ENCODE results near the gene FBXW5.

Gene FBXW5

GRCh38 chr9:136906266-136906665 is 38.3 kb downstream of the FBXW5 start:
- no peak for DNase-seq (ENCODE audit: low read depth)

DNA sequence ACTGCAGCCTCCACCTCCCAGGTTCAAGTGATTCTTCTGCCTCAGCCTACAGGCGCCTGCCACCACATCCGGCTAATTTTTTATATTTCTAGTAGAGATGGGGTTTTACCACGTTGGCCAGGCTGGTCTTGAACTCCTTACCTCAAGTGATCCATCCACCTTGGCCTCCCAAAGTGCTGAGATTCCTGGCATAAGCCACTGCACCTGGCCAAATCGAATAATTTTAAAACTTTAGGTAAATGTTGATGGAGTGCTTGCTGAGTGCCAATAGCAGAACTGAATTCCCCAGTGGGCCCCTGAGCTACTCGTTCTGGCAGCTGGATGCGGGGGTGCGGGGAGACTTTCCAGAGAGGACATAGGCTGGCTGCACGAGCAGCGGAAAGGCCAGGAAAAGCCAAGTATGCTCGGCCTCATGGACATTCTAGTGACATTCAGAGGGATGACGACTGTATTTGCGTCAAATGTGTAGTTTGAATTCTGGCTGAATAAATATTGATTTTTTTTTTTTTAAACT is 41.4 kb downstream of the FBXW5 start:
- DNase-seq (ENCODE audit: low read depth), result no peak

DNA sequence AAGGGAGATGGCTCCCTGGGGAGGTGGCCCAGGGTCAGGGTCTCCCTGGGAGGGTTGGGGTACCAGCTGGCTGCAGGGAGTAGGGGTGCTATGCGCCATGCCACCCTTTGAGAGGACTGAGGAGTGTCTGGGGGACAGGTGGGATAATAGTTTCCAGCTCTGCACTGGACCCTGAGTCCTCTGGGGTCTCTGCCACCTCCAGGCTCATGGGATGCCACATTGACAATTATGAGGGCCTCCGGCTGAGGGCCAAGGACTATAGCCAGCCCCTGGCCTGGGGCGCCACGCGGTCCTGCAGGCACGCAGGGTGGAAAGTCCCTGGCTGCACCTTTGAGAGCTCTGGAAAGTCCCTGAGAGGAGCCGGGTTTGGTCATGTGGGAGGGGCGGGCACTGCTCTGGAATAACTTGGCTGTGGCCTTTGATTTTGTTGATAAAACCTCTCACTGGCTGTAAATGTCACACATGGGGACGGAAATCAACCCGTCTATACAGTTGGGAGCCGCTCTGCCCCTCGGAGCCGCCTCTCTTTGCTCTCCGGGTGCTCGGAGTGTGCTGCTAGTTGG is 42.2 kb downstream of the FBXW5 start:
- peak; percentile 67 for DNase-seq (ENCODE audit: low read depth)

- DNase-seq (ENCODE audit: low read depth), result peak; percentile 54
These were observed 42.9 kb downstream of the FBXW5 start for GRCh38 chr9:136901516-136902258.

GRCh38 chr9:136900988-136901515 is 43.5 kb downstream of the FBXW5 start:
- no peak for DNase-seq (ENCODE audit: low read depth)

DNA sequence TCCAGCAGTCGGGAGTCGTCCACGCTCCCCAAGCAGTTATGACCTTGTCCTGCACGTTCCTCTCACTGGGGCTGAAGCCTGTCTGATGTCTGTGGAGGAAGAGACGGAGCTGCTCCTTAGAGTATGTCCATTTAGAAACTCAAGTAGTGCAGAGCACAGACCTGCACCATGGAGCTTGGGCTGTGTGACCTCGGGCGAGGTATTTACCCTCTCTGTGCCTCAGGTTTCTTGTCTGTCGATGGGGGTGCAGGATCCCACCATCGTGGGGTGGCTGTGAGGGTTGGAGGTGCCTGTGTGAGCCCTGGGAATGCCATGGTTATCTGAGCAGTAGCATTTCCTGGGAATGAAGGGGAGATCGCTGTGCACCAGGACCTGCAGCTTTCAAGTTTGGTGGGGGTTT is 44.0 kb downstream of the FBXW5 start:
- no peak for DNase-seq (ENCODE audit: low read depth)

DNA sequence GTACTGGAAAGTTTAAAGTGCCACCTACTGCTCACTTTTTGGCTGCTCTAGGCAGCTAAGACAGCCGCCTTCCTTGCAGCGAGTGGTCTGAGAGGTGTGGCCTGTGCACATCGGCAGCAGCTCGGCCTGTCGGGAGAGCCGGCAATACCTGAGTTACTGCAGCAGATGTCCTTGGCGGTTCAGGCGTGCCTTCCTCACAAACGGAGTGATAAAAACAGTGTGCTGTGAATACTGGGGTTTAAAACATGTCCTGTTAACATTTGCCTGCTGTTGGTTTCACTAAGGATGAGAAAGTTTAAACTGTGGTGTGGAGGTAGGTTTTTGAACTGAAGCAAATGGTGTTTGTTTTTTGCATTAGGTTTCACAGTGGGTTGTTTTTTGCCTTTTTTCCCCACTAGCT is 45.3 kb downstream of the FBXW5 start:
- DNase-seq (ENCODE audit: low read depth), result no peak

GRCh38 chr9:136898483-136899100 is 45.9 kb downstream of the FBXW5 start:
- DNase-seq (ENCODE audit: low read depth), result no peak

GRCh38 chr9:136896027-136896426 is 48.5 kb downstream of the FBXW5 start:
- no peak for DNase-seq (ENCODE audit: low read depth)

GRCh38 chr9:136890661-136891060 is 53.9 kb downstream of the FBXW5 start:
- no peak for DNase-seq (ENCODE audit: low read depth)
